Suprapubic skin (tissue), 4 donors: Measurements from ENCODE around the gene SEM1. TPM values are rescaled to one million over a fixed set of nuclear protein-coding genes. Genes with fewer than 3 reads are reported as not detected.

Experiments
- DNase-seq, 2 donors: peaks; one replicate each; pipeline ENCODE4 v3.0.0-alpha.2; 2019; ENCODE audit warnings: low spot score in 2 of 2
- H3K27ac ChIP-seq: fragments of 200-600 bp; sonication (generic); one replicate; pipeline ENCODE4 v1.5.1; 2019
- H3K27me3 ChIP-seq: fragments of 200-600 bp; sonication (generic); one replicate; pipeline ENCODE4 v1.5.1; 2019
- H3K36me3 ChIP-seq: fragments of 200-600 bp; sonication (generic); one replicate; pipeline ENCODE4 v1.5.1; 2019
- H3K4me1 ChIP-seq: fragments of 200-600 bp; sonication (generic); one replicate; pipeline ENCODE4 v1.5.1; 2019
- H3K4me3 ChIP-seq: fragments of 200-600 bp; sonication (generic); one replicate; pipeline ENCODE4 v1.5.1; 2019; ENCODE audit warnings: mild to moderate bottlenecking
- H3K9me3 ChIP-seq: fragments of 200-600 bp; sonication (generic); one replicate; pipeline ENCODE4 v1.5.1; 2019
- EP300 ChIP-seq: sonication (generic); formaldehyde crosslinking; IDR thresholded peaks from one replicate; pipeline ENCODE4 v1.6.1; 2017; ENCODE audit warnings: antibody characterized with exemption
- POLR2A ChIP-seq, 2 donors: fragments of 450-650 bp; IDR thresholded peaks; one replicate each; pipeline ENCODE4 v1.6.1; 2017; ENCODE audit warnings: antibody characterized with exemption in 2 of 2, mild to moderate bottlenecking in 2 of 2, moderate library complexity in 2 of 2
- POLR2AphosphoS5 ChIP-seq, 3 donors: sonication (generic); formaldehyde crosslinking; IDR thresholded peaks; one replicate each; pipeline ENCODE4 v1.6.1; 2017; ENCODE audit warnings: antibody characterized with exemption in 3 of 3
- WGBS: methylation state at CpG from one replicate; pipeline ENCODE4 v1.1.5; 2018; 5-methylcytosine and 5-hydroxymethylcytosine counted together
- total RNA-seq, 4 donors: library from RNA; depleted of rRNA; stranded (reverse); fragments of >200 nt; gene quantifications; one replicate each; pipeline ENCODE4 v1.1.0, GENCODE V29; 2016
- TF ChIP-seq, protein P1 (sequence below), 2 donors: fragments of 200-600 bp in 1 of 2; fragments of 450-650 bp in 1 of 2; sonication (generic) in 1 of 2; IDR thresholded peaks; one replicate each; pipeline ENCODE4 v1.5.1; 2016 to 2019; ENCODE audit warnings: antibody characterized with exemption in 2 of 2, mild to moderate bottlenecking in 1 of 2, moderate library complexity in 1 of 2

Gene SEM1
- total RNA-seq, 4 donors from 2014 or later, result 16.6 to 33.3 (median 17.7) TPM

DNA sequence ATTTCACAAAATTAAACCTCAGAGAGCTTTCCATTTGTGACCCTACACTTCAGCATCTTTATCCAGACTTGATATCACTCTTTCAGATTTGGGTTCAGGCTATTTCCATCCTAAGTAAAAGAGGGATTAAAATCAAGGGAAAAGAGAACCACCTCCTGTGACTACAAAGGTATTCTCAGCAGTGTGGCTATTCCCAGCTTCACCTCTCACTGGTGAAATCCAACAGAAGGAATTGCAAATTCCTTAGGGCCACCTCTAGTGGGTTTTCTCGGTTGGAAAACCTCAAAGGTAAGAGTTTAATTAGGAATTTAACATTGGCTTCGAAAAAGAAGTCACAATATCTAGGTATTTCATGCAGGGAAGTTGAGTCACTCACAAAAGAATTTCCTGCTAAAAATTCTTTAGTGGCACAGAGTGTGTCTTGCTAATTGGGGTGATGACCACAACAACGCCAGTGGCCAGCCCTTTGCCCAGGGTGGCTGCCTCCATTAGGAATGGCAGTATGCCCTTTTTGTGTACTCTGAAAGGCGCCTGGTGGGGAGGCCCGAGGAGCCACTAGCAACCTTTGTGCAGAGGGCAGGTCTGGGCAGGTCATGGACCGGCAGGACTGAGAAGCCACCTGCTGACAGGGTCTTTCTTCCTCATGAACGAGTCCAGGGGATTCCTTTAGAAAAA is 52.2 kb downstream of the SEM1 start:
- H3K4me3 ChIP-seq, result no peak overlapping the region
- no peak for DNase-seq
- no peaks in the 10 kb centered on the region for H3K27me3 ChIP-seq
- H3K36me3 ChIP-seq, result no peaks in the 10 kb centered on the region
- 74% methylated on average over 3 of the region's 7 CpGs for WGBS
- no peaks in the 10 kb centered on the region for H3K9me3 ChIP-seq
- H3K27ac ChIP-seq, result no peak overlapping the region
- H3K4me1 ChIP-seq, result no peaks in the 10 kb centered on the region
- TF ChIP-seq EP300 (no peak), POLR2A (IDR thresholded peaks at IDR 0.05) (no peak), POLR2AphosphoS5 (IDR thresholded peaks at IDR 0.05) (no peak)
- TF ChIP-seq, protein P1, sequence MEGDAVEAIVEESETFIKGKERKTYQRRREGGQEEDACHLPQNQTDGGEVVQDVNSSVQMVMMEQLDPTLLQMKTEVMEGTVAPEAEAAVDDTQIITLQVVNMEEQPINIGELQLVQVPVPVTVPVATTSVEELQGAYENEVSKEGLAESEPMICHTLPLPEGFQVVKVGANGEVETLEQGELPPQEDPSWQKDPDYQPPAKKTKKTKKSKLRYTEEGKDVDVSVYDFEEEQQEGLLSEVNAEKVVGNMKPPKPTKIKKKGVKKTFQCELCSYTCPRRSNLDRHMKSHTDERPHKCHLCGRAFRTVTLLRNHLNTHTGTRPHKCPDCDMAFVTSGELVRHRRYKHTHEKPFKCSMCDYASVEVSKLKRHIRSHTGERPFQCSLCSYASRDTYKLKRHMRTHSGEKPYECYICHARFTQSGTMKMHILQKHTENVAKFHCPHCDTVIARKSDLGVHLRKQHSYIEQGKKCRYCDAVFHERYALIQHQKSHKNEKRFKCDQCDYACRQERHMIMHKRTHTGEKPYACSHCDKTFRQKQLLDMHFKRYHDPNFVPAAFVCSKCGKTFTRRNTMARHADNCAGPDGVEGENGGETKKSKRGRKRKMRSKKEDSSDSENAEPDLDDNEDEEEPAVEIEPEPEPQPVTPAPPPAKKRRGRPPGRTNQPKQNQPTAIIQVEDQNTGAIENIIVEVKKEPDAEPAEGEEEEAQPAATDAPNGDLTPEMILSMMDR (IDR thresholded peaks at IDR 0.05), result no peak

- TF ChIP-seq, protein P1 (IDR thresholded peaks at IDR 0.05), result no peak
- TF ChIP-seq POLR2AphosphoS5 (IDR thresholded peaks at IDR 0.05), result no peak
Measured at GRCh38 chr7:96655956-96656355, 53.7 kb downstream of the SEM1 start.

DNA sequence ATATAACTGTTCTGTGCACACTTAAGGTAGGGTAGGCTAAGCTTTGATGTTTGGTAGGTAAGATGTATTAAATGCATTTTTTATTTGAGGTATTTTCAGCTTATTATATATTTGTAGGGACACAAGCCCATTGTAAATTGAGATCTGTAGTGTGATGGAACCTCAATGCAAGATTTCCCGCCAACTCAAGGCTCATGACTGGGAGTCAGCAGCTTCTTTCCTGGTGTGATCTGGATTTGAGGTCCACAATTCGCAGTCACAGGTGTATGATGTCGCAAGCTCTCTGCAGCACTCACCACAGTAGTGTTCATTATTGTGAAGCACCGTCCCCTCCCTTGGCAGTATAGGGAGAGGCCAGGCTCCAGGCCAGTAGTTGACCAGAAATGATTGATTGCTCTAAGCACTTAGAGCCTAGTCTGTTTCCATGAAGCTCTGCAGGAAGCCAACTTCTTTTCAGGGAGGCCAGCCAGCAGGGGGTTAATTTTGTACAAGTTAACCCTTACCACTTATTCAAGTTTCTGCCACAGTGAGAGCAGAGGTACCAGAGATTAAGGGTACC is 54.9 kb downstream of the SEM1 start:
- no peaks in the 10 kb centered on the region for H3K27me3 ChIP-seq
- no peak for DNase-seq
- peak in 1 of 3 donors; percentile 40 for TF ChIP-seq POLR2AphosphoS5 (IDR thresholded peaks at IDR 0.05)
- no peak for TF ChIP-seq EP300
- 83% methylated on average over 3 of the region's 4 CpGs for WGBS
- no peak overlapping the region for H3K27ac ChIP-seq
- H3K9me3 ChIP-seq, result no peaks in the 10 kb centered on the region
- H3K36me3 ChIP-seq, result no peaks in the 10 kb centered on the region
- H3K4me3 ChIP-seq, result no peak overlapping the region
- H3K4me1 ChIP-seq, result no peaks in the 10 kb centered on the region

More at GRCh38 chr7:96655956-96656355, 53.7 kb downstream of the SEM1 start:
- Histone ChIP-seq H3K4me3 (no peak overlapping the region), H3K4me1 (no peaks in the 10 kb centered on the region), H3K27ac (no peak overlapping the region), H3K27me3 (no peaks in the 10 kb centered on the region), H3K36me3 (no peaks in the 10 kb centered on the region), H3K9me3 (no peaks in the 10 kb centered on the region)
- WGBS, result 90% methylated on average over 2 of the region's 2 CpGs
- no peak for DNase-seq

DNA sequence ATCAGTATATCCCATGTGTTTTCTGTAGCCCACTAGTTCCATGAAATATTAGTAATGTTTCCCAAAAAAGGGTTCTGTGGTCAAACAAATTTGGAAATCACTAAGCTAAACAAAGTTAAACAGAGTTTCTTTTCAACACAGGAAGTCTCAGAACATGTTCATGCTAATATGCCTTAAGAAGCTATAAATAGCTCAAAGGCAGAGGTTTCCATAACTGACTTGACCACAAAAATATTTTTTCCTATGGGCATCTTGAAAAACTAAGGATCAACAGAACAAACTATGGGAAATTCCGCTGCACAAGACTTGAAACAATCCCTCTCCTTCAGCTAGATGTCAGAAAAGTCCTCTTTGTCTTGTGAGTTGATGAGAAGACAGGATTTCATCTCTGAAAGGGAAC is 59.7 kb downstream of the SEM1 start:
- Histone ChIP-seq H3K9me3 (no peaks in the 10 kb centered on the region), H3K36me3 (no peaks in the 10 kb centered on the region), H3K27ac (no peak overlapping the region), H3K27me3 (no peaks in the 10 kb centered on the region), H3K4me1 (no peaks in the 10 kb centered on the region), H3K4me3 (no peak overlapping the region)
- TF ChIP-seq, protein P1 (IDR thresholded peaks at IDR 0.05), result no peak
- no peak for TF ChIP-seq EP300
- TF ChIP-seq POLR2A (IDR thresholded peaks at IDR 0.05), result no peak
- no peak for TF ChIP-seq POLR2AphosphoS5 (IDR thresholded peaks at IDR 0.05)
- no peak for DNase-seq
- 45% methylated on average over 1 of the region's 1 CpG for WGBS

DNA sequence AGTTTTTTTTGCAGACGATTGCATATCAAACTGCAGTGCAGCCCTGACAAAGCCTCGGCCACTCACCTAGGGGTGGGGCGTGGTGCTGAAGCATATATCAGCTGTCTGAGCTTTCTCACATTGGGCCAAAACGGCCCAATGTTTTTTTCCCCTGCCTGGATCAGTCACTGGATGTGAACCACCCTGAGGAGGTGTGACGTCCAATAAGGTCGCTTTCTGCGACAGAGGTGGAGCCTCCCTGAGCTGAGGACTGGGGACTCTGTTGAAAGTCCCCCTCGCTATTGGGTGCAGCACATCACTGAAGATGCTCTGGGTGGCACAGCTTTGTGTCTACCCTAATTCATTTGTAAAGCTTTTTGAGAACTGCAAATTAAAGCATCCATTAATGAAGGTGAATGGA is 60.9 kb downstream of the SEM1 start:
- Histone ChIP-seq H3K27me3 (no peaks in the 10 kb centered on the region), H3K36me3 (no peaks in the 10 kb centered on the region), H3K4me3 (no peak overlapping the region), H3K4me1 (no peaks in the 10 kb centered on the region), H3K9me3 (no peaks in the 10 kb centered on the region), H3K27ac (no peak overlapping the region)
- WGBS, result 79% methylated on average over 8 of the region's 8 CpGs
- DNase-seq, result no peak
- TF ChIP-seq POLR2A (IDR thresholded peaks at IDR 0.05) (no peak), POLR2AphosphoS5 (IDR thresholded peaks at IDR 0.05) (no peak), EP300 (no peak)
- TF ChIP-seq, protein P1 (IDR thresholded peaks at IDR 0.05), result no peak
